Activated CD8-positive, alpha-beta memory T cell treated with anti-CD3 and anti-CD28 coated beads for 48 hours (primary cell): ENCODE results near the gene FNDC3A.
A peak's percentile ranks its signal among the peaks of the same experiment; 100 is the strongest.
"Not testable (repeated sequence)": the region's sequence is repeated elsewhere in the genome, so short reads cannot be mapped to it uniquely, and the experiment has no call there.

Experiments used
- DNase-seq, 3 experiments: peaks; one replicate each; pipeline ENCODE4 v3.0.0-alpha.2; 2020; ENCODE audit warnings: low read depth in 2 of 3, low spot score in 2 of 3

The FNDC3A gene

DNA sequence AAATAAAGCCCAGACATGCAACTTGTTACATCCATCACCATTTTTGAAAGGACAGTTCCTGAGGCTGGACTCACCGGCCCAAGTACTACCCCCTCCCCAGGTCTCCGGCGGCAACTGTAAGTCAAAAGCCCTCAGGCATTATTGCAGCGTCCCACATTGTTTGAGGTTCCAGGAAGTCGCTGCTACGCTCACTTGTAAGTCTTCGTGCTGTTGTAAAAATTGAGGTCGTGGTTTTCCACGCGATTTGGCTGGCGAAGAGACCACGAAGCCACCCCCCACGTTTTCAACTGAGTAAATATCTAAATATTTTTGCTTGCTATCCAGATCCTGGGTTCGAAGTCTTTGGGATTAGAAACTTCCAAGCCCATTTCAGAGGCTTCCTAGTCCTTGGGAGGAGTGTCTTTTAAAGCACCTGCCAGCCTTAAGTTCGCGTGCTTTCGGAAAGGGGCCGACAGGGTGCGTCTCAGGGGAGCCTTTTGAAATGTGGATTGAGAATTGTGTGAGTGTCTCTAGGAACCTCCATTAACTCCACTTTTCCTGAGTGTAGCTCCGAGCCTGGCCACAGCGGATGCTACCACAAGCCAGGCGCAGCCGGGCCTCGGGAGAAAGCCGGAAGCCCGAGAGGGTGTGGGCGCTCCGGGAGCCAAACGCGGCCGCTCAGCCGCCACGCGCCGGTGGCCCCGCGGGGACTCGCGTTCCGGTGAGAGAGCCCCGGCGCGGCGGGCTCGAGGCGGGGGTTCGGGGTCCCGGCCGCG, 434 bp upstream of the FNDC3A start:
- DNase-seq, result peak in 1 of 3 experiments; percentile 56

DNA sequence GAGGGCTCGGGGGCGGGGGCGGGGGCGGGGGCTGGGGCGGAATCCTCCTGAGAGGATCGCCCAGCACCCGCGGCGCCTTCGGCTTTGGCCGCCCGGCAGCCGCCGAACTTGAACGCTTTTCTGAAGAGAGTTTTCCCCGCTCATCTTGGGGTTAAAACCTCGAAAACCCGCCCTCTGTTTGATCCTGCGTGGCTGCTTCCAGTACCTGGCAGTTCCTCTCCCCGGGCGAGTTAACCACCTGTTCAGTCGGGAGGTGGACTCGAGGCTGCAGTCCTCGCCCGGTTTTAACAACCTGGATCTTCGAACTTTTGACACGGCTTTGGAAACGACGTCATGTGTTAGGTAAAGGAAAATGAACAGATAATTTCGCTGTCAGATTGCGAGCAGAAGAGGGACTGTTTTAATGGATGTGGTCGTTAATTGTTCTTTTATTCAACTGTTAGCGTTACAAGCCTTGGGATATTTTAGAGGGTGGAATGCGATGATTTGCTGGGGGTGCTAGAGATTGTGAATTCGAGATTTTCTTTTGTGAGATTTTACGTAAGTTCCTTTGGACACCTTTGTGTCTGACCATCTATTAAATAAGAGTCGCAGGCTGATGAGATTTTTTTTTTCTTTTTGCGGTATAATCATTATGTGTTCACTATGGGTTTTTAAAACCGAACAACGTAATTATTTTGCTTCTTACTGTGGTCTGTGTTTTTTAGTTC, 1.0 kb downstream of the FNDC3A start:
- peak in 1 of 3 experiments; percentile 37 for DNase-seq

DNA sequence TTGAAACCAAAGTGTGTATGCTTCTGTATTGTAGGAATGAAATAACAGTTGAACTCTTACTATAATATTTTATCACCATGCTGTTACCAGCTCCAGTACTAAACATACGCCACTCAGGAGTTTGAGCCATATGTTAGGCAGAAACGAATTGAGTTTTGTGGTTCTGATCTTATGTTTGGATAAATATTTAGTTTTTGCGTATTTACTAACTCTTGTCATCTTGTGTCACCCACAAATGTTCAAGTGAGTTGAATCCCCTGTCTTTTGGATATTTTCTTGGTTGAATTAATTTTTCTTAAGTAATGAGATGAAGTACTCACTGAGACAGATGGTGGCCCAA, 1.5 kb downstream of the FNDC3A start:
- DNase-seq, result no peak

DNA sequence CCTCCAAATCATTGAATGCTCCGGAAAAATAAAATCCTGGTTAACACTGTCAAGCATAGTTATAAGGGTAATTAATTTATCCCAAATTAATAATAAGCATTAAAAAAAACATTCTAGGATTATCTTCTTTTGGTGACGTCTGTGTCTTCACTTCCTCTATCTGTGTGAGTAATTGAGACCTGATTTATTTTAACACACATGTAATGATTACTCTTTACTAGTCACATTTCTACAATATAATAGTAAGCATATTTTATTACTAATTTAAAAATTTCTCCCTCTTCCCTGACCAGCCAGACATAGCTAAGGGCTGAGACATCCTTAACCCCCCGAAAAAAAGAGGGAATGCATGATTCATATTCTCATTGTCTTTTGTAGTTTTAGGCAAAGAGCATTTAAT, 2.3 kb downstream of the FNDC3A start:
- DNase-seq, result no peak

DNA sequence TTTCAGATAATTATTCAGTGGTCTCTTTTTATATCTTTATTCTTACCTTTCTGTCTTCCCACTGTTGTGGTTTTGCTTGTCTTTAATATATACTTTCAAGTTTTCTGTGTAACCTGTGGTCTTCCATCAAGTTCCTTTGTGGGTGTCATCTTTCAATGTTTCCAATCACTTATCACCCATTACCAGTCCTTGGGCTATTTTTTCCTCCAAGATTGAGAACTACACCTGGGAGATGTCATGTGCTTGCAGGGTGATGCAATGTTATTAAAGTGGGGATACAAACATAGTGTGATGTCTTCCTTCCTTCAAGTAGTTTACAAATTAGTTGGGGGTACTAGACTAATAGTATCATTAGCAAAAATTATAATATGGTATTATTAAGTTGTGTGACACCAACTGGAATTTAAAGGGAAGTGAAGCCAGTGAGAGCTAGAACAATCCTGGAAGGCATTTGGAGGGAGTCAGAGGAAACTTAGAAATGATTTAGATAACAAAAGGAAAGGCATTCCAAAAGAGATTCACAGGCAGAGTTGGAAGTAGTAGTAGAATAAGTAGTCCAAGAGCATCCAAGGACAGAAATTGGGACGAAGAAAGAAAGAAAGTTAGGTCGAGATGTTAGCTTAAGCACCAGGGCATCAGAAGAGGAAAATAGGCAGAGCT, 3.4 kb downstream of the FNDC3A start:
- no peak for DNase-seq

DNA sequence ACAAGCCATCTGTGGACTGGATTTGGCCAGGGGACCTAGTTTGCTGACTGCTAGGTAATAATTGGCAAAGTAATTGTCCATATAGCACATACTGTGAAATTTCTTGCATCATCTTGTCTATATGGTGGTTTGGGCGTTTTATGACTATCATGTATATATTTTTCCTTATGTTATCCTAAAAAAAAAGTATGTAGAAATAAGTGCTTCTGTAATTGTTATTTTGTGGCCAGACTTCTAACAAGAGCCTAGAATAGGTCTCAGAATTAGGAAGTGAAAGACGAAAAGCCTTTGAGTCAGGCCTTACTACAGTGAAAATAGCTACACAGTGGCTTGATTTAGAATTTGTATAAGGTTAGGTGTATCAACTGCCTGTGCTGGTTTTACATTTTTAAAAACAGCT, 4.2 kb downstream of the FNDC3A start:
- DNase-seq, result no peak

DNA sequence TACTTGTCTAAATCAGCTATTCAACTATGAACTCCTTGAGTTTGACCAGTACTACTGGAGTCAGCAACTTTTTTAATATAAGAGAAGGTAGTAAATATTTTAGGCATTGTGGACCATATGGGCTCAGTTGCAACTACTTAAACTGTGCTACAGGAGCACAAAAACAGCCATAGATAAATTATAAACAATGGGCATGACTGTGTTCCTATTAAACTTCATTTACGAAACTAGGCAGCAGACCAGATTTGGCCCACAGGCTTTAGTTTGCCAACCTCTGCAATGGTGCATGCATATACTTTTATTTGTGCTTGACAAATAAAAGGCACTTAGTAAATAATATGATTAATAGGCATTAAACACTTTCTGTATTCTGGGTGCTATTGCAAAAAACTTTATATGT, 7.6 kb downstream of the FNDC3A start:
- DNase-seq, result no peak

DNA sequence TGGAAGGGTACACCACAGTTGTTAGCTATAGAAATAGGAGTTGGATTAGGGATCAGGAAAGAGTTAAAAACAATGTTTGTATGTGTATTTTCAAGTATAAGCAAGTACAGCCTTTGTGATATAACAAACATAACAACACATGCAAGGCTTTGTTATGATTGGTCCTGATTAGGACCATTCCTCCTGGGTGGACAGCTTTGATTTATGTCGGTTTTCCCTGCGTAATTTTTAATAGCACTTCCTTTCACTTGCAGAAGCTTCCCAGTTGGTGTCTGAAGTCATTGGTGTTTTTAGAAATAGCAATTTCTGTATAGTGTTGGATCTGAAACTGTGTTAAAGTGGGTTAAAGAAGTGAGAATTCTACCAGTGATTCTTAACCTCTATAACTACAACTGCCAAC, 10.0 kb downstream of the FNDC3A start:
- DNase-seq, result no peak

DNA sequence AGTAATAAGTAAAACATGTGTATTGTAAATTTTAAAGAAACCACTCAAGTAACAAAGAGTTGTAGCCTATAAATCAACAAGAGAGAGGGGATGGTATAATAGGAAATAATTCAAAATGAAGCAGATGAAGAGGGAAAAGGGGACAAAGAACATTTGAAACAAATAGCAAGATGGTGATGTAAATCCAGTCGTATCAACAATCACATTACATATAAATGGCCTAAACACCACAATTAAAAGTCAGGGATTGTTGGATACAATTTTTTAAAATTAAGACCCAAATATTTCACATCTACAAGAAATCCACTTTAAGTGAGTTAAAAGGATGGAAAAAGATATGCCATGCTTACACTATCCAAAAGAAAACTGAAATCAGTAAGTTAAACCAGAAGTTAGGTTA, 15.2 kb downstream of the FNDC3A start:
- no peak for DNase-seq

DNA sequence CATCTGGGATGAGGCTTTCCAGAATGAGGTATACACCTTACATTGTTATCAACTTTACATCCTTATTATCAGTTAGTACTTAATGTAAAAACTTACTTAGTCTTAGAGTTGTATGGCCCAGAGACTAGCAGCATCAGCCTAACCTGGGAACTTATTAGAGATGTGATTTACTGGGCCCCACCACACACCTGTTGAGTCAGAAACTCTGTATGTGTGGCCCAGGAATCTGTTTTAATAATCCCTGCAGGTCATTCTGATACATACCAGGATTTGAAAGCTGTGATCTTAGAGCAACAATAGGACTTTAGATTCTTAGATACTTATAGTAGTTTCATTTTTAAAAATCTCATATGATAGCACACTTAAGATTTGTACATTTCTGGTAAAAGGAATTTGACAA, 17.4 kb downstream of the FNDC3A start:
- DNase-seq, result no peak

DNA sequence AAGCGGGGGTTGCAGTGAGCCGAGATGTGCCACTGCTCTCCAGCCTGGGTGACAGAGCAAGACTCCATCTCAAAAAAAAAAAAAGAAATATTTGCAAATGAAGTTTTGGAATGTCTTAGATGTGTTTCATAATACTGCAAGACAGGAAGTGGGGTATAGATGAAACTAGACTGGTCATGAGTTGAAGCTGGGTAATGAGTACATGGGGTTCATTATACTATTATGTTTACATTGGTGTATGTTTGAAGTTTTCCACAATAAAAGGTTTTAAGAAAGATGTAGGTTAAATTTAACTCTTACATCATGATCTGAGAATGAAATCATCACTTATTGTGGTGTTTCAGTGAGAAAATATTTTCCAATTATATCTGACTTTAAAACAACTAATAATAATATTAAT, 19.0 kb downstream of the FNDC3A start:
- DNase-seq, result no peak

DNA sequence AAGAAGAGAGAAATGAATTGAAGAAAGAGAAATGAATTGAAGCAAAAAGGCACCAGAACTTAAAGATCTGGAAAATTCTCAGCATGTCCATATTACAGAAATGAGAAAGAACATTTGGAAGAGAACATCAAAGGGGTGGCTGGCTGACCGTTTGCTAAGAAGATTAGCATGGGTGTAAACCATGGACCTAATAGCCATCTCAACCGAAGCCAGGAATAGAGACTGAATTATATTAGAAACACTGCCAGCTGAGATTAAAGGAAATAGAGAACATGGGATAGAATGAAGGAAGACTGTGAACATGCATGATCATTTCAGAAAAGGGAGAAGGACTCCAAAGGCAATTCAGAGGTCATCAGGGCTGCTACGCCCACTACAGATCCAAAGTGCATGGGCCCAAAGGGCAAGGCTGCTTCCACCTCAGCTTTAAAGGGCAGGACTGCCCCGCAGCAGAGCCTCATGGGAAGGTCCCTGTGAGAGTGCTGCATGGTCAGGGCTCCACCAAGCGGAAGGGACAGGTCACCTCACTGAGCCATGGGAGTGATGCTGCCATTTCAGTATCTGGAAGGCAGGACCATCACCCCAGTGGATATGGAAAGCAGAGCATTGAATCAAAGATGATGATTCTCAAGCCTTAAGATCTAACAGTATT, 23.1 kb downstream of the FNDC3A start:
- DNase-seq, result no peak

DNA sequence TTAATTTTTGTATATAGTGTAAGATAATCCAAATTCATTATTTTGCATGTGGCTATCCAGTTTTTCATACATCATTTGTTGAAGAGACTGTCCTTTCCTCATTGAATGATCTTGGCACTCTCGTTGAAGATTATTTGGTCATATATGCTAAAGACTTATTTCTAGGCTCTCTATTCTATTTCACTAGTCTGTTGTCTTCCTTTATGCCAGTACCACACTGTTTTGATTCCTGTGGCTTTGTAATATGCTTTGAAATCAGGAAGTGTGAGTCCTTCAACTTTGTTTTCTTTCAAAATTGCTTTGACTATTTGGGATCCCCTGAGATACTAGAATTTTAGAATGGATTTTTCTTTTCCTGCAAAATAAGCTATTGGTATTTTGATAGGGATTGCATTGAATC, 24.5 kb downstream of the FNDC3A start:
- no peak for DNase-seq

DNA sequence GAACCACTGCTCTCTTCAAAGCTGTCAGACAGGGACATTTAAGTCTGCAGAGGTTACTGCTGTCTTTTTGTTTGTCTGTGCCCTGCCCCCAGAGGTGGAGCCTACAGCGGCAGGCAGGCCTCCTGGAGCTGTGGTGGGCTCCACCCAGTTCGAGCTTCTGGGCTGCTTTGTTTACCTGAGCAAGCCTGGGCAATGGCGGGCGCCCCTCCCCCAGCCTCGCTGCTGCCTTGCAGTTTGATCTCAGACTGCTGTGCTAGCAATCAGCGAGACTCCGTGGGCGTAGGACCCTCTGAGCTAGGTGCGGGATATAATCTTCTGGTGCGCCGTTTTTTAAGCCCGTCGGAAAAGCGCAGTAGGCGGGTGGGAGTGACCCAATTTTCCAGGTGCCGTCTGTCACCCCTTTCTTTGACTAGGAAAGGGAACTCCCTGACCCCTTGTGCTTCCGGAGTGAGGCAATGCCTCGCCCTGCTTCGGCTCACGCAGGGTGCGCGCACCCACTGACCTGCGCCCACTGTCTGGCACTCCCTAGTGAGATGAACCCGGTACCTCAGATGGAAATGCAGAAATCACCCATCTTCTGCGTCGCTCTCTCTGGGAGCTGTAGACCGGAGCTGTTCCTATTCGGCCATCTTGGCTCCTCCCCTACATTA, 43.4 kb downstream of the FNDC3A start:
- not testable (repeated sequence) for DNase-seq

DNA sequence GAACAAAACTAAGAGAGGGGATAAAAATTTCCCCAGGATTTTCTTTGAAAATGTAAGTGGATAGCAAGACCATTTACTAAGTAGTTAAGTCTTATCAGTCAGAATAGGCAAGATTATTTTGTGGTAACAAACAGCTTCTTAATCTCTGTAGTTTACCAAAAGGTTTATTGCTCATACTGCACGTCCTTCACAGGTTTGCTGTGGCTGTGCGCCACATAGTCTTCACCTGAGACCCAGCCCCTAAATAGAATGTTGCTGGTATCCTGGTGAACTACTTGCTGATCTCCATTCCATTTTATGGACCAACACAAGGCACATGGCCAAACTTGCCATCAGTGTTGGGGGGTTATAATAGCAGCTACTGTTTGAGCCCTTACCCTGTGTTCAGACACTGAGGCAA, 44.6 kb downstream of the FNDC3A start:
- DNase-seq, result no peak

DNA sequence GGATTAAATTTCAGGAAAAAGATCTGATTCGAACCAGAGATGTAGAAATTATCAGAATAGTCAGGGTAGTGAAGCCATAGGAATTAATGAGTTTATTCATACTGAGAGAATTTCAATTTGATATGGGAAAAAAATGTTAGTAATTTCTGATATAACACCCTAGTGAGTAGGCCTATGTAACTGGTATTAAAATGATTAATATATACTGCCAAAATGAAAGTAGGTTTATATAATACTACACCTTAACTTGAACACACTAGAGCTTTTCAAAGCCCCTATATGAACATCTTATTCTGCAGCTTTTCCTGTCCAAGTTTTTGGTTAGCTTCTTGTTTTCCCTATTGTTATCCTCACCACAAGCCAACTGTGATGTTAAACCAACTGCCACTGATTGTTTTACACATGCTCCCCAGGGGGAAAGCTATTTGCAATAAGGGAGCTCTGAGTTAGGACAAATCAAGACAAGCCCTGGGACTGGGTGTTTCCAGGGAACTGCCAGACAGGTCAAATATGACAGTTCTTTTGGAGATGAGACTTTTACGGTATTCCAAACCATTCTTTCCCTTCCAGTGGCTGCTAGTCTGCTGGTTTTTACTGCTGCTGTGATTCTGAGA, 45.3 kb downstream of the FNDC3A start:
- DNase-seq, result no peak

DNA sequence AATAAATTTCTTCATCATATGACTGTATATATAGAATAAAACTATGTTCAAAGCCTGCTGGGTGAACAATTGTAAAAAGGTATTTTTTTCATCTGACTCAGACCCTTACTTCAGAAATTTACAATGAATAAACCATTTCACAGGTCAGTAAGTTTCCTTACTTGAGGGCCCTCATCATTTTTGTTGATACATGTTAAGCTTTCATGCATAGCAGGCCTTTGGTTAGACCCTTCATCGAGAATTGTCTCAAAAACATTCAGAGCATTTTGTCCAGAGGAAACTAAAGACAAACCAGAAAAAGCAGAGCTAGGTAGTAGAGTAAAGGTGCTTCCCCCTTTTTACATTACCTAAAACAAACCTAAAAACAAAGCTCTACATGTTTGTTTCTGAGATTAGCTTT, 46.2 kb downstream of the FNDC3A start:
- no peak for DNase-seq

DNA sequence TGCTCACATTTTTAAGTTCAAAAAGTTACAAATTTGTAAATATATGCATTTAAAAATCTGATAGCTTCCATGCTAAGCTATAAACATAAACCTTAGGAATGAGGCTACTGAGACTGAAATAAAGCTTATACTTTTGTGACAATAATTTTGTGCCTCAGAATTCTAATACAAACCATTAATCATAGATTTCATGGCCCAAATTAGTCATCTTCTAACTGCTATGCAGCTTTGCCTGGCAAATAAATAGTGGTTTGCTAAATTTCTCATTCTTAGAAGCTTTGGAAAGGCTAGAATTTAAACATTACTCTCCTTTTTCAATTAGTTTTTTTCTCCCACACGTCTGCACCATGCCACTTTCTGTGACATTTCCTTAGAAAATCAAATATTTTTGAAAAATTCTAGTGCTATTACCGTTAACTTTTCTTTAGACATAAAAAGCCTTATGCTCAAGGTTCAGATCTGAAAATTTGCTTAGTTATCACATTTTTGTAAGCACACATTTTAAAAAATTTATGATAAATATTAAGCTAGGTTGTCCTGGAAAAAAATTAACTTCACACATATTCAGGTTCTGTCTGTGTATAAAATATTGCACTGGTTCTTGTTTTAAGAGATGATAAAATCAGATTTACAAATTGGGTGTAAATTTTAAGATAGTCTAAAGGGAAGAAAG, 46.9 kb downstream of the FNDC3A start:
- no peak for DNase-seq

DNA sequence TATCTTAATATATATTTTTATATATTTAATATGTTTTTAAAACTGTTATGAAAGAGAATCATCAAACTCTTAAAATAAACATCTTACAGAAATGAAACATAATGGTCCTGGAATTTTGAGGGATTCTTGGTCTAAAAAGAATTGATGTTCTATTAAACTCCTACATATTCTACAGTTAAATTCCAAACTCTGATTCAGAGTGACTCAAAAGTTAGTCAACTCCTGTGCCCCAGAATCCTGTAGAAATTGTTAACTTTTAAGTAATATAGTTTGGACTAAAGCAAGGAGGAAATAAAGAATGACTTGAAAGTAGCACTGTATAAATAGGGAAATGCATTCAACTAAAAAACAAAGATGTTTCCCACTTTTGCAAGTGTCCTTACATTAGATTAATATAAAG, 47.7 kb downstream of the FNDC3A start:
- DNase-seq, result no peak

DNA sequence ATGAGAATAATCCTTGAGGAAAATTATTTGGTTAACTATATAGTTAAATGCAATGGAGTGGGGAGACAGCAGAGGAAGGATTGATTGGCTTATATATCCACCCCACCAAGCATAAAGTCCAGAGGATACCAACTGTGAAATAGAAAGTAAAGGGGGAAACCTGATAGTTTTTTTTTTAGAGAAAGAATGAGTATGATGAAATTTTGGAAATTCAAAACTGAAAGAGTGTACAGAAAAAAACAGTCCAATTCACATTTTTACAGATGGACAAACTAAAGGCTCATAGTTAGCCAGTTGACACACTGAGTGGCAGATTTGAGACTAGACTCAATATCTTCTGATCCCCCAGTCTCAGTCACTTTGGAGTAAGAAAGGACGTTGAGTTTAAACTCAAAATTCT, 51.1 kb downstream of the FNDC3A start:
- no peak for DNase-seq
